MV-4-11 (cell line): ENCODE data around the gene CD69.

Source experiments
- DNase-seq: peaks from one replicate; lab custom pipeline; 2025; lab: John Stamatoyannopoulos, UW

The CD69 gene

DNA sequence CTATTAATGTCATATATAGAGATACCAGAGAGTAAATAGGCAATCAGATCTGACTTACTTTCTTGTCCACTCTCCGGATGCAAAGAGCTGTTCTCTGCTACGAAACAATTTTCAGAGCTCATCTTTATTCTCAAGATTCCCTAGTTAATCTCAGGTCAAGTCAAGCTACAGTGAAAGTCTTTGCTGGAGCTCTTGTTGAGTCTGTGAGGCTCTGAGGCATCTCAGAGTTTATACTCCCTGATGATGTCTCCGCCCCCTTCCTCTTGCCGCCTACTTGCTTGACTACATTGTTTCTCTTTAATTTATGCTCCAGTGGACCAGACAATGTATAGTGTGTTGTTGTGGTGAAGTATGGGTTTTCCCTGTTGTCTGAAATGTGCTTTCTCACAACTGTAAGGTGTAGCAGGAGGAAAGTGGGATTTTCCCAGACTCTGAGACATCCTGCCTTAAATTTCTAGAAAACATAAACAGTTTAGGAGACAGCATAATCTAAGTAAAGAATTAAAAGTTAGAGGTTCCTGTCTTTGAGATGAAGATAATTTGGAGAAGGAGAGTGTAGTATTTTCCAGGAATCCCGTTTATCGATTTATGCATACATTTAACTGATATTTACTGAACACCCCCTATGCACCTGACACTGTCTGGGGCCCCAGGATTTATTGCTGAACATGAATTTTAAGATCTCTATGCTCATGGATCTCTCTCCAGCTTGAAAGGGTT is at the start of gene CD69:
TSS of gene CD69 (minus strand) at position 203 of the 720 bp plus-strand sequence. CDS start at position 122, 81 bp downstream.
- no peak for DNase-seq

DNA sequence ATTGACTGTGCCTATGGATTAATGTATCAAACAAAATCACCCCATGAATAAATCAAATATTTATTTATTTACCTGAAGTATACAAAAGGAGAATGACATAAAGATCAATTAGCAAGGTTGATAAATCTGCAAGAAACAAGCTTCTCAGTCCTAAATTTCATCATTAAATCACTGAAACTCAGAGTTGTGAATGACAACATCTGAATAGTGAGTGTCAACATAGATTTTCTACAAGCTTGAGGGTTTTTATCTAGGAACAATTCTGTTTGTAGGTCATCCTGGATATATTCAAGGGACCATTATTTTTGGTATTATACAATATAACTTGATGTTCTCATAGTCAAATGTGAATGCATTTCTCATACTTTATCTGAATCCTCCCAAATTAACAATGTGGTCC is 49.2 kb upstream of the CD69 start:
- DNase-seq: no peak

DNA sequence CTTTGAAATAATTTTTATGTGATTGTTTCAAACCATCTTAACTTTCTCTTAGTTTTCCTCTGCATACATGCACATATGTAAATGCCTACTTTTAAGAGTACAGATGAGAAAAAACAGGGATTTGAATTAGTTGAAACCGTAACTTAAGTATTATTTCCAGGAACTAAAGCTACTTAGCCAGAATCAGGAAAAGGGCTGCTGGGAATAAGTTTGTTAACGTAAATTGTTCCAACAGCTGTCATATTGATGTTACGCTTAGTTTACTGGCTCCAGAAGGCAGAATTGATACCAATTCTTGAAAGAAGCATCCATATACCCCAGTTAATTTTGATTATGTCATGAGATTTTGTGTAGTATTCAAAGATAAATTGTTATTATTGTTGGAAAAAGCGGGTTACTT is 48.6 kb upstream of the CD69 start:
- no peak for DNase-seq

DNA sequence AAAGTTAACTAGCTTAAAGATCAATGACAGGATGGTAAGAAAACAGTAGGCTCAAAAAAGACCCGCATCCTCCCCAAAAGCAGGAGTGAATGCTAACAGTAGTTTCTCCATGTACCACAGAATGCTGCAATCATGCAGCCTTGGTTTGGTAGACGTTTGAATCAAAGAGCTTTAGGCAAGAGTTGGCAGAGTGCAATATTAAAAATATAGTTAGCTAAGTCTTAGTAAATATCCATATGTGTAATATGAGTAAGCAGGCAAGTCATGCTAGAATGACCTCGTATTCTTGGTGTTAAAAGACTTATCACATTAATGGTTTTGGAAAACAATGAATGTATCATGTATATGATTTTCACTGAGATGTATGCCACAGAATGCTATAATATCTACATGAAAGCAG is 47.8 kb upstream of the CD69 start:
- DNase-seq: peak; percentile 18

DNA sequence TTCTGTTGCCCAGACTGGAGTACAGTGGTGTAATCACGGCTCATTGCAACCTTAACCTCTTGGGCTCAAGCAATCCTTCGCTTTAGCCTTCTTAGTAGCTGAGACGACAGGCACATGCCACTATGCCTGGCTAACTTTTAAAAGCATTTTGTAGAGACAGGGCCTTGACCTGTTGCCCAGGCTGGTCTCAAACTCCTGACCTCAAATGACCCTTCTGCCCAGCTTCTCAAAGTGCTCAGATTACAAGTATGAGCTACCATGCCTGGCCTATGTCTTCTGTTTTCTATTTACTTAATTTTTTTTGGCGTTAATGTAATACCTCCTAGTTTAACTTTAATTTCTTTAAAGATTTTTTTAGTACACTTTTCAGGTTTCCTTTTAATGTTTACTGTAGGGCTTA is 46.0 kb upstream of the CD69 start:
- DNase-seq: no peak

DNA sequence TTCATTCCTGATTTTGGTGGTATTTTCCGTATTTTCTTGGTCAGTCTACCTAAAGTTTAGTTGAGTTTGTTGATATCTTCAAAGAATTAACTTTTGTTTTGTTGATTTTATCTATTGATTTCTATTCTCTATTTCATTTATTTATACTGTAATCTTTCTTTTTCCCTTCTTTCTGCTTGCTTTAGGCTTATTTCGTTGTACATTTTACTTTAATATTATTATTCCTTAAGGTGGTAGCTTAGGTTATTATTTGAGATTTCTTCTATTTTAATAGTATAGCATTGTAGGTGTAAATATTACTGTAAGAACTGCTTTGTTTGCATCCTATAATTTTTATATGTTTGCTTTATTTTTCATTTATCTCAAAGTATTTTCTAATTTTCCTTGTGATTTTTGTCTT is 45.2 kb upstream of the CD69 start:
- no peak for DNase-seq

DNA sequence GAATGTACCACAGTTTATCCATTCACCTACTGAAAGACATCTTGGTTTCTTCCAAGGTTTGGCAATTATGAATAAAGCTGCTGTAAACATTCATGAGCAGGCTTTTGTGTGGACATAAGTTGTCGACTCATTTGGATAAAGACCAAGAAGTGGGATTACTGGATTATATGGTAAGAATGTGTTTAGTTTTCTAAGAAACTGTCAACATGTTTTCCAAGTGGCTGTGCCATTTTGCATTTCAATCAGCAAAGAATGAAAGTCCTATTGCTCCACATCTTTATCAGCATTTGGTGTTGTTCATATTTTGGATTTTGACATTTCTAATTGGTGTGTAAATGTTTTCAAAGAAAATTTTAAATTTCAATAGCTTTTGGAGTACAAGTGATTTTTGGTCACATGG is 39.3 kb upstream of the CD69 start:
- no peak for DNase-seq

DNA sequence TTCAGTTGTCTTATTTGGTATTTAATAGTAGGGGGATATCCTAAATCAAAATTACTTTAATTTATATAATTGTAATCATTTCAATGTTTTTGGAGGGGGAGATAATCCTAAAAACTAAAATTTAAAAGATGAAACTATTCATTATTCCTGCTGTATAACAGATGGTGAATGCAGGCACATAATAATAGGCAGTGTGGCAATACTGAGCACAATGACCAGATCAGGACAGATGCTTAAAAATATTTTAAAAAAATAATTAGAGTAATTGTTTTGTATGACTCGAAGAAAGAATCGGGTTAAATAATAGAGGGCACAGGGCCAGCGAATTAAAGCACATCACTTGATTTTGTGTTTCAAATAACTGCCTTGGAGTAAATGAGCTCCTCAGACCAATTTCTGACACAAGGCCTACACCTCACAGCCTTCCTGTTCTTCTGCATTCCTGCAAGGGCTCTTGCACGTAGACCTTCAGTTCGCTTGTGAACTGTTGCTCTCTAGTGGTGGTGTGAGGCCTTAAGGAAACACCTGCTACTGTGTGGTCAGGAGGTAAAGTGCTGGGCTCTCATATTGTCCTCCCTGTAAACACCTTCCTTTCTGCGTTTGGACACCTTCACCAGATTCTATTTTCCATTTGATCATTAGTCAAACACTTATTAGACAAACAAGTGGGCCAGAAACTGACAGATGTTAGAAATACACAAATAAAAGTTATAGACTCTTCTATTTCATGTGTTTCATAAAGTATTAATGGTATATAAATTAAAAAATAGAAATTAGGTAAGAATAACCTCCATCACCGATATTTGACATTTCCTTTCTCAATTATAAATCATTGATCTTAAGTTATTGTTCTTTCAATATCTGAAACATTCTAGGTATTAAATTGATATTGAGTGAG is 37.3 kb upstream of the CD69 start:
- peak; percentile 59 for DNase-seq

DNA sequence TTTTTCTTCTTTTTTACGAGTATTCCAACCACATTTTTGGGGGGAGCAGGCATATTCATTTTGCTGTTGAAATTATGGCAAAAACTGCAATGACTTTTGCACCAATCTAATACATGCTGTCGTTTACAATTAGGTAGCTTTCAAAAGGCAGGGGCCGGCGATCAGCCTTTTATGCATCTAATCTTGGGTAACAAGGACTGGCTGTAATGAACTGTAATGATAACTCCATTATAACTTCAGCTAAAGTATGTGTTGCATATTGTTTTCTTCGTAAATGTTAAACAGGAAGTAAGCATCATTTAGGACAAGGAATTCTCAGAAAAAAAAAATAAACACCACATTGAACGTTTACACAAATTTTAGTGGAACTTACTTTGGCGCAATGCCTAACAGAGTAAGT is 36.3 kb upstream of the CD69 start:
- no peak for DNase-seq

DNA sequence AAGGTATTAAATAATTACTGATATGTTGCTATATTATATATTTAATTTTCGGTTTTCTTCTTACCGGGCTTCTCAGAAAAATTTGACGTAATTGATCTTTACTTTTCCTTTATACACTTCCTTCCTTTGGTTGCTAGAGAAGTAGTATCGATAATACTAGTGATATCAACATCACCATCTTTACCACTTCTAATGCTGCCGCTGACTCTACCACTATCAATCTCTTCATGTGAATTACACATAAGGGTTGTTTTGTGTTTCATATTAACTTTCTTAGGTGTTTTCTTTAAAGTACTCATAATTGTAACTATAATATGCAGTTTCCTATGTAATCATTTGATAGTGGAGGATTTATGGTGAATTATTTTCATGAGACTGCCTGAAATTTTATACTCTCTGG is 35.6 kb upstream of the CD69 start:
- no peak for DNase-seq

DNA sequence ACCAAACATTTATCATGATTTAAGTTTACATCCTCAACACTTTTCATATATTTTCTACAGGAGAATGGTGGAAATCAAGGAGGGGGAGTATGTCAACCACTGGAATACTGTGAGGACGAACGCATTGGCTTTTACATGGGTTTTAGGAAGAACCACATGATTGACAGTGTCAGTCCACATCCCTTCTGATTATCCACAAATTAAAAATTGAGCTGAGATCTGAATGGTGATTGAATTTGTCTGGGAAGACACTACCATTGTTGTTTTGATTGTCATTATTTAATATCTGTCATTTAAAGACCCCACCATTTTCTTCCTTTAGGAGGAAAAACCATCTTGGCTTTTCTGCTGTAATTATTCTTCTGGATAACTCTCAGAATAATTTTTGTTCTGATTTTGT is 35.2 kb upstream of the CD69 start:
- DNase-seq: no peak

DNA sequence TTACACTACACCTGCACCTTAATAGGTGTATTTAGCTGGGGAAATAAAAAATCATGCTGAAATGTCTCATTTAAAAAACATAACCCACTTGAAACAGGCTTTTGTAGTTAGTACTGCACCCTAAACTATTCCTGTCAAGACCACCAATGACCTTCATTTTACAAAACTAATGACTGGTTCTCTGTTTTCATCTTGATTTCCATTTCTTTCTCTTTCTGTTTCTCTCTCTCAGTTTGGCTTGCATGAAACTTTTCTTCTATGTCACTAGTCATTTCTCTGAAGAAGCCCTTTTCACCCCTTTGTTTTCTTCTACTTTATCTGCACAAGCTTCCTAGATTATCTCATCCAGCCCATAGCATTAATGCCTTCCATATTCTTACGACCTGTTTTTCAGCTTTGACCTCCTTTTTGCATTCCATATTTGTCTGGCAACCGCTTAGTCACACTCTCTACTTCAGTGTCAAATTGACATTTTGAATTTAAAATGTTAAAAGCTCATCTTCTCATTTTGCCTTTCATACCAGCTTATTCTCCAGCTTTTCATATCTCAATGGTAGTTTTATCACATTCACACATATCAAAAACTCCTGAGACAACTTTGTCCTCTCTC is 33.9 kb upstream of the CD69 start:
- DNase-seq: no peak

DNA sequence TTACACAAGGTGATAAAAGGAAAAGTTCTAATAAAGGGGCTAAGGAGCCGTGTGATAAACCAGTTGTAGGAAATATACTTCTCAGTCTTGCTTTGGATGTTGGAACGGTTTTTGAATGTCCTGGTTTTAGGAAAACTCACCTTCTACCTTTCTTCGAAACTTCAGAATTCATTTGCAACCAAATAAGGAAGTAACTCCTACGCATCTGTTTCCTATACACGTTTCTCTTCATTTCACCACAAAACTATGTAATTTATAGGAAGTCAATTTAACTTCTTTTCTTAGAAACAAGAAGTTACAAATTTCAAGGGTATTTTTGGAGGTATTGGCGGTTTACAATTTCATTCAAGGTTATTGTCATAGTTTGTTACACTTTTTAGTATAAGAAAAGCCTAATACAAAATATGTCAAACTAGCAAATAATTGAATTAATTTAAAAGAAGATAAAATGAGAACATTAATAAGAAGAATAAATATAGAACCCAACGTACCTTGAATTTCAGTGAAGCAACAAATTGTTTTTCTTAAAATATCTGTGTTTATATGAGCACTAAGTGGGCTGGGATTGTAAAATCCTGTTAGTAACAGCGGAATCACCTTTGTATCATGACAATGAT is 33.2 kb upstream of the CD69 start:
- DNase-seq: peak; percentile 93

DNA sequence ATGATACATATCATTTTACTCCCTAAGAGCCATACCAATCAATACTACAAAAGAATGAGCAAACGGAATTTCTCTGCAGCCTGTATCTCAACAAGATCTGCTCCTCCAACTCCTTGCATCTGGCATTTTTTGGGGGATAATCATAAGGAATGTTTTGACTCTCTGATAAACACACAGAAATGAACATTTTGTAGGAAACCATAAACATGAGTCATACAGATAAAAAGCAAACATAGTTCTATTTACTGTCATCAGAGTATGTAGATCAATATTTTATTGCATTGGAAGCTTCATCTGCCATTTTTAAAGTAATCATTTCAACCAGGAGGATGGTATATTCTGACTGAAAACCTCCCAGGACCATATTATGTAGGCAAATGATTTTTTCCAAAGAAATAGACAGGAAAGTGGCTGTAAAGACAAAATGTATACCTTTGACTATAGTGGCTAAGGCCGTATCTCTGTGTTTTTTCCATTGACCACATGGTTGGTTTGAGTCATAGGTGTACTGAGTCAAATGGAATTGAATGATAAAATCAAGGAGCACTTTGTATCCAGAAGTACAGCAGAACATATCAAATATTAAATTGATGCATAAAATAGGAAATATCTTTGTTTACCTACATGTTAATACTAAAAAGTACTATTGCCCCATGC is 32.4 kb upstream of the CD69 start:
- DNase-seq: no peak

DNA sequence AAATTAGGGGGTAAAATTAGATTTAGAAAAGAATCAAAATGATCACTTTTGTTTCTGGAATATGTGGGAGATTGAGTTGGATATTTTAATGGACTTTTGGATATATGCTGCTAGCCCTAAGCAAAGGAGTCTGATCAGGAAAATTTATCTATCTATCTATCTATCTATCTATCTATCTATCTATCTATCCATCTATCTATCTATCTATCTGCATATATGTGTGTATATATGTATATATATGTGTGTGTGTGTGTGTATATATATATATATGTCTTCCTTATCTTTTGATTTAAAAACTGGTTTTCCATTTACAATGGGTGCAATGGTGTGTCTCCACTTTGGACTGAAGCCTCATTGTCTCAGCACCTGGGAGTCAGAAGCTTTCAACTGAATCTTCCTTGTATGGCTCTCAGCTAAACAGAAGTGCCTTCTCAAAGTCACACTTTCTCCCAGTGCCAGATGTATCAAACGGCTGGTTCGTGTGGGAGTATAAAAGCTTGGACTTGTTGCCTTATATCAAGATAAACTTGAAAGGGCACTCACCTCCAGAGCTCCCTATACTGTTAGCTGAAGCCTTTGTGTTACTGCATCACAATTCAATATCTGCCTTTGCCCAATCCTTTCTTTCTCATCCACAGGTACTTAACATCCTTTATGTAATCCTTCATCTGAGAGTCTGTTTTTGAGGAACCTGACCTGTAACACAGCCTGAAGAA is 31.6 kb upstream of the CD69 start:
- DNase-seq: no peak

DNA sequence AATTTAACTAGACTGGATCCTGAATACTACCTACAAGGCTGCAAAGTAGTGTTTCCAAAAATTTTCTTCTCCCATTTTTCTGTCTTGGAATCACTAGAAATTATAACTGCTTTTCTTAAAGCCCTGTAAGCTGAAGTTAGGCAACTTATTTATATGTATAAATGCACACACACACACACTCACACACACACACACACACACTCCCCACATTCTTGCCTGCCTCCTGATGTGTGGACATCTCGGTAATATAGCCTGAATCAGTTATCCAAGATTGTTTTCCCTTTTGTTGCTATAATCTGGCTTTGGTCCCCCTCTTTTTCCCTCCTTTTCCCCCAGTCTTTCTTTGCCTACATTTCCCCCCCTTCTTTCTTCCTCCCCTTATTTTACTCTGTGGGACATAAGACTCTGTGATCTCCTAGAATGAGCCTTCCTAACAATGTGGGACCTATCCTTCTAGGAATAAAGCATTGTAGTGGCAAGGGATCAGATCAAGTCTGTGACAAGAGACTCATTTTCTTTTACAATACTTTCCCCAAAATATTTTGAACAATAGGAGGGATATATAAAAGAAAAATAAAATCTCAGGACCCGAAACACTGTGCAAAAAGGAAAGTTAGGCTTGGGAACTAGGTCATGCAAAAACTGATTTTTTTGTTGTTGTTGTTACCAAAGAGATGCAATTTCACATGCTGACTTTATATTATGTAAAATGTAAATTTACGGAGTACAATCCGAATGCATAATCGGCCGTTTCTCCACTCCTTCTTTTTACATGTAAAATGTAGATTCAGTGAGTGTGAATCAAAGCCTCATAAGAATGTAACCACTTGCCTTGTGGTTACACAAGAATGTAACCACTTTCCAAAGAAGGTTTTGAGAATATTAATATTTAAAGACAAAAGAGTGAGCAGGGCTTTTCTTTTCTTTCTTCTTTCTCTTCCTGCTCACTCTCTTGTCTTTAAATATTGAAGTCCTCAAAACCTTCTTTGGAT is 26.3 kb upstream of the CD69 start:
- no peak for DNase-seq

DNA sequence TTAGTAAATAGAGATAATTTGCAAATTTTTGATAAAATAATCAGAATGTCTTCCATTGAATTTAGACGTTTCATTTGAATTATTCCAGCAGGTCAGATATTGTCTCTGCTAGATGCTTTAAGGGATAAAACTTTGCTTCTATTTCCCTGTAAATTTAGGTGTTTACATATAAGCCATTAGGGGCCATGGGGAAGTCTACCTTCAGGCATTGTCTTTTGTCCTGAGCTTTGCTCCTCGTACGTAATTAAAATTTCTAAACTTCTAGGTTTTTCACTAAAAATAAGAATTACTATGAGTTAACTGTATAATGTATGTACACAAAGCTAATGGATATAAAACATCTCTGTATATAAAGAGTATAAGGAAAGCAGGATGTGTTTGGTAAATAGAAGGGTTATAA is 24.1 kb upstream of the CD69 start:
- no peak for DNase-seq

DNA sequence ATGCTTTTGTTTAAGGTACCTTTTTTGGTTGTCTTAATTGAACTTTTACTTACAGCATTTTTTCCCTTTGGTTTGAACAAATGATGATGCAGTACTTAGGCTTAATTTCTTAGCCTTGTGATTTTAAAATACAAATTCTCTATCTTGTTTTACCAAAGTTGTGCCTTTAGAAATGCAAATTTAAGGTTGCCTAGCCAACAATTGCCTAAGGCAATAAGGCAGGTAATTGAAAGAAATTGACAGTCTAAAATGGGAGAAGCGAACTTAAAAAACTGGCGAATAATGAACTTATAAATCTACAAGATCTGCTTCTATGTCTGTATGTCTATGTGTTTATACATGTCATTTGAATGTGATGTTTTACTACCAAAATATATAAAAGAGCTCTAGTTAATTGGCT is 23.6 kb upstream of the CD69 start:
- no peak for DNase-seq

DNA sequence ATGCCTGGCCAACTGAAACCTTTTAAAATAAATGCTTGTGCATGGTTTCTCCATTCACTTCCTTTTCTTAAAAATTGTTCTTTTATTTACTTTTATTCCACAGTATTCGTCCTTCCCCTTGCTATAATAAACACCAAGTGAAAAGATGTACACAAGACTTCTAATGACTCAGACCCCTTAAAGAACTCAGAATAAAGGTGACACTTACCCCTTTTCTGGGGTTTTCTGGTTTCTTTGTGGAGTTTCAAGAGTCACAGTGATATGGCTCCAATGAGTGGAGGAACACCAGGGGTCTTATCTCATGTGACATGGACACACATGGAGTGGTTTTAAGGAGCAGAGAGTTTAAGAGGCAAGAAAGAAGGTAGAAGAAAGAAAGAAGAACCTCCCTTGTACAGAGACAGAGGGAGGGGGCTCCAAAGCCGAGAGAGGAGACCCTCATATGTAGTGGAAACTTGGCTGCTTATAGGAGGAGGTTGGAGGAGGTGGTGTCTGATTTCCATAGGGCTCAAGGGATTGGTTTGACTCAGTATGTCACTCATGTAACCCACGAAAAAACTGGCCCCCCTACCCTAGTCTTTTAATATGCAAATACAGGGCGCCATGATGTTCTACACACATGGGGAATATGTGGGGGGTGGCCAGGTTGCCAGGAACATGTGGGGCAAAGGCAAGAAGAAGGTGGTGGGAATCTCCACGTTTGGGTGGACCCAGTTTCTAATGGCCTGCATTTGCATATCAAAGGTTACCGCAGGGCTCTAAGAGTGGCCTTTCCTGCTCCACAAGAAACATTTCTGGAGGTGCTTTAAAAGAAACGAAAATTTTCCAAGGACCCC is 22.1 kb upstream of the CD69 start:
- no peak for DNase-seq
